Thoracic aorta (tissue), 2 donors: ENCODE measurements around the gene IL20RA. TPM values are rescaled to one million over a fixed set of nuclear protein-coding genes. Genes with fewer than 3 reads are reported as not detected.

Experiments used
- ATAC-seq: fragments of 150-250 bp; one replicate; pipeline ENCODE4 v1.8.0; 2017; ENCODE audit warnings: low read depth; ENCODE audit not compliant: insufficient number of reproducible peaks, low FRiP score
- DNase-seq: peaks from one replicate; pipeline ENCODE4 v3.0.0-alpha.2; 2020; ENCODE audit warnings: low spot score
- H3K27ac ChIP-seq, 2 donors: fragments of 200-600 bp; sonication (generic); 1 replicate in 1 of 2; 2 replicates in 1 of 2; pipeline ENCODE4 v1.5.1; 2016; ENCODE audit warnings: mild to moderate bottlenecking in 2 of 2, moderate library complexity in 2 of 2
- H3K27me3 ChIP-seq: fragments of 200-600 bp; sonication (generic); replicated peaks from 2 replicates; pipeline ENCODE4 v1.6.0; 2016; ENCODE audit warnings: mild to moderate bottlenecking; ENCODE audit not compliant: insufficient read depth
- H3K36me3 ChIP-seq: fragments of 200-600 bp; sonication (generic); one replicate; pipeline ENCODE4 v1.5.1; 2016
- H3K4me1 ChIP-seq, 2 donors: fragments of 200-600 bp; sonication (generic); 1 replicate in 1 of 2; 2 replicates in 1 of 2; pipeline versions ENCODE4 v1.5.1 to v1.6.0; 2016; ENCODE audit warnings: low read depth in 2 of 2, mild to moderate bottlenecking in 1 of 2; ENCODE audit not compliant: control insufficient read depth in 1 of 2
- H3K4me3 ChIP-seq: fragments of 200-600 bp; sonication (generic); 2 replicates; pipeline ENCODE4 v1.5.1; 2016; ENCODE audit warnings: mild to moderate bottlenecking
- H3K9me3 ChIP-seq: fragments of 200-600 bp; sonication (generic); 2 replicates; pipeline ENCODE4 v1.5.1; 2016
- CTCF ChIP-seq: fragments of 200-600 bp; sonication (generic); IDR thresholded peaks from one replicate; pipeline ENCODE4 v1.5.1; 2019; ENCODE audit warnings: antibody characterized with exemption
- total RNA-seq, 2 donors: library from RNA; depleted of rRNA; stranded (reverse); fragments of >200 nt; gene quantifications; one replicate each; pipeline versions ENCODE4 v1.1.0 to v1.2.3, GENCODE V29; 2016

The IL20RA gene
- 1 to 10 TPM in 1 of 2 donors, under 1 TPM in 1; 0.54 to 1.2 TPM for total RNA-seq

DNA sequence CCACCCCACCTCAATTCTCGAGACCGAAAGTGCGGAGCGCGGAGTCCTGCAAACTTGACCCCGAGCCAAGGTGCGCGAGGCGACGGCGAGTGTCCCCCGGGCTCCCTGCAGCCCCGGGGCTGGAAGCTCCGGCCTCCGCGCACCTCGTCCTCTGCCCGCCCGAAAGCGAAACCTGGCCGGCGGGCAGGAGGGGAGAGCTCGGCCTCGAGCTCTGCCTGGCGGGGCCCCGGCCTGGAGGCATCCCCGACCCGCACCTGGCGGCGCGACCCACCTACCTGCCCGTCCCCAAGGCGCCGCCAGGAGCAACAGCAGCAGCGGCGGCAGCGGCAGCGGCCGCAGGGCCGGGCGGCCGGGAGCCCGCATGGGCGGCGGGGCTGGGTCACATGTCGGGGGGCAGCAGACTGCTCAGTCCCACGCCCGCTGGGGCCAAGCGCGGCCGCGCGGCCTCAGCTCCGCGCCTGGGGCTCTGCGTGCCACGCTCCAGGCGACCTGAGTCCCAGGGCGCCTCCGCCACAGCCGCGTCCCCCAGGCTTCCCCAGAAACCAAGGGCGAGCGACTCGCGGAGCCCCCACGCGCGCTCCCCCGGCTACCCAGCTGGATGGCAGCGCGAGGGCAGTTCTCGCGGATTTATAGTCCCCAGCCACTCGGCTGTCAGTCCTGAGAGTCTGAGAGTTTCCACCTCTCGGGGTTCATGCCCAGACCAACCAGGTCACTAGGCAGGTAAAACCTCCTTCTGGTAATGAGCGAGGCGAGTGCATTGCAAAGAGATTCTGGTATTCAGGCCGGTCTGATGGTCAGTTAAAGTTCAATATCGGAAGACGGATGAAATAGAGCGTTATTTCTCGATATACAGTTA is at the start of gene IL20RA:
TSS of gene IL20RA (minus strand) at position 600 of the 856 bp plus-strand sequence. CDS start at position 363, 237 bp downstream.
- no peak for DNase-seq
- TF ChIP-seq CTCF, result no peak
- no peak for ATAC-seq
- Histone ChIP-seq H3K27ac (no peak within 1 kb of the TSS), H3K4me3 (peak within 1 kb of the TSS; percentile 91), H3K9me3 (no peaks in the 10 kb centered on the region), H3K27me3 (no peaks in the 10 kb centered on the region), H3K36me3 (no peaks in the 10 kb centered on the region), H3K4me1 (no peaks in the 10 kb centered on the region)

DNA sequence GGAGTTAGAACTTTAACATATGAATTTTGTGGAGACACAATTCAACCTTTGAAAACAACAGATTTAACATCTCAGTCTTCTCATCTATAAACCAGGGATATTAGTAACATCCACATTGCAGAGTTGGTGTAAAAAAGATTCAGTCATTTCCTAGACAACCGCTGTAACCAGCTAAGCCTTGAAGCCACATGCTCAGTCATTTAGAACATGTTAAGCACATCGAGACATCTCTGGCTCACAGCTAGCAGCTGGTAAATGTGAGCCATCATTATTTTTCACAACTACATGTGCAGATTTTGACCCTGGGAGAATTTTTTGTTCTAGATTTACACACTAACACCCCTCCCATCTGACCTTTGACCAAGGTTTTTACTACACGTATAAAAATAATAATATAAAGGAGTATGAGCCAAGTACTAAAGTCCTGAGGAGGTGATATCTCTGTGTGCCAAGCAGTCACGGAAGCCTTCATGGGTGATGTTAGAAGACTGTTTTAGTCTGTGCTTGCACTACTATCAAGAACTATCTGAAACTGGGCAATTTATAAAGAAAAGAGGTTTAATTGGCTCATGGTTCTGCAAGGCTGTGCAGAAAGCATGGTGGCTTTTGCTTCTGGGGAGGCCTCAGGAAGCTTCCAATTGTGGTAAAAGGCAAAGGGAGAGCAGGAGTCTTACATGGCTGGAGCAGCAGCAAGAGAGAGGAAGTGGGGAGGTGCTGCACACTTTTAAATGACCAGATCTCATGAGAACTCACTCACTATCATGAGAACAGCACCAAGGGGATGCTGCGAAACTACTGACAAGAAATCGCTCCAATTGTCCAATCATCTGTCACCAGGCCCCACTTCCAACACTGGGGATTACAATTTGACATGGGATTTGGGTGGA is 48.7 kb upstream of the IL20RA start:
- TF ChIP-seq CTCF, result no peak
- Histone ChIP-seq H3K4me3 (no peak overlapping the region), H3K9me3 (no peaks in the 10 kb centered on the region), H3K36me3 (no peaks in the 10 kb centered on the region), H3K4me1 (no peaks in the 10 kb centered on the region), H3K27me3 (no peaks in the 10 kb centered on the region), H3K27ac (no peak overlapping the region)
- ATAC-seq (no peak), DNase-seq (no peak)

GRCh38 chr6:137092018-137092417 is 47.3 kb upstream of the IL20RA start:
- DNase-seq, result no peak
- Histone ChIP-seq H3K4me1 (no peaks in the 10 kb centered on the region), H3K27me3 (no peaks in the 10 kb centered on the region), H3K9me3 (no peaks in the 10 kb centered on the region), H3K4me3 (no peak overlapping the region), H3K27ac (no peak overlapping the region), H3K36me3 (no peaks in the 10 kb centered on the region)
- no peak for TF ChIP-seq CTCF
- ATAC-seq, result no peak

DNA sequence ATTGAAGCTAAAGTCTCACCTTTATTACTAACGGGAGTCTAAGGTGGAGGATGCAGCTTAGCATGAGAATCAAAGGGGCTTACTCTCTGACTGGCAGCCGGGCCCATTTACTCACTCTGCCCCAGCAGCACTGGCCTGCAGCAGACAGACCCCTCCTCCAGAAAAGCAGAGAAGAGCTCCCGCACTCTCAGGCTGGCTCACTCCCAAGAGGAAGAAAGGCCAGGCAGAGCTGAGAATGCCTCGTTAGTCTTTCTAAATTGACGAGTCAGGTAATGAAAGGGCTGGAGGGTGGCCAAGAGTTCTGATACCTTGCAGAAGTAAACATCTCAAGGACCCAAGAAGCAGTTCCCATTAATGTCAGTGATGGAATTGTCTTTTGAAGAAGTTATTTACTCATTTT is 44.5 kb upstream of the IL20RA start:
- DNase-seq, result no peak
- no peak for TF ChIP-seq CTCF
- H3K4me3 ChIP-seq, result no peak overlapping the region
- H3K4me1 ChIP-seq, result no peaks in the 10 kb centered on the region
- no peak for ATAC-seq
- no peak overlapping the region for H3K27ac ChIP-seq
- H3K36me3 ChIP-seq, result no peaks in the 10 kb centered on the region
- H3K9me3 ChIP-seq, result no peaks in the 10 kb centered on the region
- H3K27me3 ChIP-seq, result no peaks in the 10 kb centered on the region

- no peaks in the 10 kb centered on the region for H3K4me1 ChIP-seq
- no peak overlapping the region for H3K27ac ChIP-seq
- no peak overlapping the region for H3K4me3 ChIP-seq
- ATAC-seq (no peak), DNase-seq (no peak)
- no peaks in the 10 kb centered on the region for H3K27me3 ChIP-seq
- TF ChIP-seq CTCF, result no peak
- no peaks in the 10 kb centered on the region for H3K9me3 ChIP-seq
- no peaks in the 10 kb centered on the region for H3K36me3 ChIP-seq
Observed at GRCh38 chr6:137087902-137088301, 43.1 kb upstream of the IL20RA start.
